Urothelium cell line (cell line): ENCODE measurements around the gene CTAG1A.
"Not testable (repeated sequence)": the region's sequence is repeated elsewhere in the genome, so short reads cannot be mapped to it uniquely, and the experiment has no call there.

Source experiments
- DNase-seq: peaks from one replicate; pipeline ENCODE4 v3.0.0; 2011; ENCODE audit warnings: low spot score, mixed read lengths
- FAIRE-seq: peaks from 2 replicates; lab custom pipeline; 2011; peaks lifted over from hg19 to GRCh38; lab: Jason Lieb, UNC

The CTAG1A gene

GRCh38 chrX:154570361-154570760, 14.6 kb upstream of the CTAG1A start:
- DNase-seq, FAIRE-seq: not testable (repeated sequence)

- FAIRE-seq, DNase-seq: not testable (repeated sequence)
Measured at GRCh38 chrX:154573061-154573460, 11.9 kb upstream of the CTAG1A start.

DNA sequence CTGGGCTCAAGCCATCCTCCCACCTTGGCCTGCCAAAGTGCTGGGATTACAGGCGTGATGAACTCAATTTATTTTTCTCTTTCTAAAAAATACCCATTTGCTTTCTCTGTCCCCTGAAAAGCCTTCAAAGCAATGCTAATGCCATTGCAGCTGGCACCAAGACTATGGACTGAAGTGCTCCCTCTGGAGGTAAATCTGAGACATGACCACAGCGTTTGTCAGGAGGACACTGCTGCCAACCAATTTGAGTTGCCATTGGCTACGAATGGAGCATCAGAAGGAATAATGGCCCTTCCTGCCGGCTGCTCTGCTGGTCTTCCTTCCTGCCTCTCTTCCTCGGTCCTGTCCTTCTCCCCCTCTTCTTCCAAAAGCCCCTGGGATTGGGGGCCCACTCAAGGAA, 9.9 kb upstream of the CTAG1A start:
- FAIRE-seq, DNase-seq: not testable (repeated sequence)

DNA sequence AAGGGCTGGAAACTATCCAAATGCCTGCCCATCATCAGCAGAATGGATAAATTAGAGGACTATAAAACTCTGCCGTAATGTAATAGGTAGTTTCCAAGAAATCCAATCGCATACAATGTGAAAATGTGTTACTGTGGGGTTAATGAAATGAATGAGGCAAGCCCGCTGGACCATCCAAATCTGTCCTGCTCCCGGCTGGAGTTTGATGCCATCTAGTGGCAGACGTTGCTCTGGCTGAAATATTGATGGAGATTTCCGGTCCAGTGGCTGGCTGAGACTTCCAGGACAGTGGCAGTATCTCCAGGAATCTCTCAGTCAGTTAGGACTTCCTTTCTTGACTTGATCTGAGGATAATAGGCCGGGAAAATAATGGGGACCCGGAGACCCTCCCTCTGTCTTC, 1.9 kb upstream of the CTAG1A start:
- not testable (repeated sequence) for FAIRE-seq, DNase-seq

GRCh38 chrX:154590415-154590814, 5.5 kb downstream of the CTAG1A start:
- not testable (repeated sequence) for FAIRE-seq, DNase-seq

GRCh38 chrX:154592505-154592904, 7.6 kb downstream of the CTAG1A start:
- DNase-seq, result no peak
- no peak for FAIRE-seq

DNA sequence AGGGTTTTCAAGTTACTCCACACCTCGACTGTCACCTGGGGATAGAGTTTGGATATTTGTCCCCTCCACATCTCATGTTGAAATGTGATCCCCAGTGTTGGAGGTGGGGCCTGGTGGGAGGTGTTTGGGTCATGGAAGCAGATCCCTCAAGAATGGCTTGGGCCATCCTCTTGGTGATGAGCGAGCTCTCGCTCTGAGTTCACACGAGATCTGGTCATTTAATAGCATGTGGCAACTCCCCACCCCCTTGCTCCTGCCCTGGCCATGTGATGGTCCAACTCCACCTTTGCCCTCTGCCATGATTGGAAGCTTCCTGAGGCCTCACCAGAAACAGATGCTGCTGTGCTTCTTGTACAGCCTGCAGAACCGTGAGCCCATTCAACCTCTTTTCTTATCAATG, 8.3 kb downstream of the CTAG1A start:
- DNase-seq (no peak), FAIRE-seq (no peak)

DNA sequence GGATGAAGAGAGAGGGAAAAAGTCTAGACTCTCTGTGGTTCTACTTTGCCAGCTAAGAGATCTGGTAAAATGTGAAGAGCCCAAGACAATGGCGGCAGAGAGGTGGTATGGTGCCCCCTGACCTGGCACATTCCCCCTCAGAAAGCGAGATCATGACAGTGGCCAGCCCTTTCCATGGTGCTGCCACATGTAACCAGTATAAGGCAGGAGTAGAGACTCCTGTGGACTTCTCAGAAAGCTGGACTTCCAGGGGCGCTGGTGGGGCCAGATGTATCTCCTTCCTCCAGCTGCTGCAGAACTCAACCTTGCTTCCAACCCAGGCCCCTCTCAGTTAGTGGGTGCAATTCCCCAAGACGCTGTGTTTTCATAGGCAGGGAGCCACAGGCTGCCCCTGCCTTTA, 9.6 kb downstream of the CTAG1A start:
- DNase-seq (no peak), FAIRE-seq (no peak)

GRCh38 chrX:154595559-154596249, 10.8 kb downstream of the CTAG1A start:
- FAIRE-seq, result no peak
- peak; percentile 3 for DNase-seq

DNA sequence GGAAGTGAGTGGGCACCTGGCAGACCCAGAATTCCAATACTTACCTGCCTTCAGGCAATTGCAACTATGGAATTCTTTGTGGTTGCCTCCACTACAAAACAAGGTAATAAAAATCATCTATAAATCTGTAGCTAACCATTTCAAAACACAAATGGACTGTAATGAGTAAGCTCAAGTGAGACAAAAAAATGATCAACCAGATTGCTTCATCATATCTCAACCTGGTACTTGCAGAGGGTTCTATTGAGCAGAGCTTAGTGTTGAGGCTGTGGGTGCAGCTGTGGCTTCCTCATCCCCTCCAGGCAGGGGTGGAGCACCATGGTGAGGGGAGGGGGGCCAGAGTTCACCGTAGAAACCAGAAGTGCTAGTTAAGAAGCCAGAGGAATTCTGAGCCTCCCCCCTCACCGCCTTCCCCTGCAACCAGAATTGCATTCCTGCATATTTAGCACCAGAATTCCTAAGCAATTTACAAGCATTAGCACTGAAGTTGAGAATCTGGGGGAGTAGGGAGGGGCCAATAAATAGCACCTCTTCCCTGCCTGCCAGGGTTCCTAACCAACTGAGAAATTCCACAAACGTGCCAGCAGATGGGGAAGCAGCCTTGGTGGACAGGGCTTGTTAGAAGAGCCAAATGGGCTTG, 11.5 kb downstream of the CTAG1A start:
- DNase-seq (peak; percentile 83), FAIRE-seq (no peak)

- DNase-seq (no peak), FAIRE-seq (no peak)
Measured at GRCh38 chrX:154597221-154597620, 12.3 kb downstream of the CTAG1A start.

- DNase-seq (peak; percentile 0), FAIRE-seq (no peak)
Measured at GRCh38 chrX:154598656-154599055, 13.7 kb downstream of the CTAG1A start.

DNA sequence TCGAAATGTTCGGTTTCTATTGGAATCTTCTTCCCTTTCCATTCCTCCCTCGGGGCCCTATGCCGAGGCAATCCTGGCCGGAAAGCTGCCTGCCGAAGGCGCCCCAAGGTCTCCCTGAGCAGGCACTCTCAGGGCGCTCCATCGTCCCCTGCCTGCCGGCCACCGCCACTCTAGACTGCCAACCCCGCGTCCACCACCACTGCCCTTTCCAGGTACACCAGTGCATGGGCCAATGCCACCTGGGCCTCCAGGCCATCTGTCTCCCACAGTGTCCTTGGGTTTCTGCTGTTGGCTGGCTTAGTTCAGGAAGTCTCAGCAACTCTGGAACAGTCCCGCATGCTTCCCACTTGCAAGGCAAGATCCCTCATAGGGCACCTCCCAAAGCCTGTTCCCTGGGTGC, 14.6 kb downstream of the CTAG1A start:
- peak; percentile 0 for DNase-seq
- no peak for FAIRE-seq

GRCh38 chrX:154600759-154601374, 15.9 kb downstream of the CTAG1A start:
- DNase-seq (peak; percentile 59), FAIRE-seq (no peak)

DNA sequence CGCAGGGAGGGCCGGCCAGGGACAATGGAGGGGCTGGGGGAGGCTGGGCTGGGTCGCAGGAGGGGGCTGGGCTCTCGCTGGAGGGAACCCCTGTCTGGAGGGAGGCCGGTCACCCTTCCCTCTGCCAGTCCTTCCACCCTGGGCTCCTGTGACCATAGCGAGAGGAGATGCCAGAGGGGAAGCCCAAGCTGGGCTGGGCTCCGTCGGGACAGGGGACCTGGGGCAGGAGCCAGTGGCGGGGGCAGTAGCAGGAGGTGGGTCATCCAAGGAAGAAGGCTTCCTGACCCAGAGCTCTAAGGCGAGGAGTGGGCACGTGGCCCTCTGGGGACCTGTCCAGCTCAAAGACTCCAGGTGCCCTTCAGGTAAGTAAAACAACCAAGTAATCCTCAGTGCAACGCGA, 17.3 kb downstream of the CTAG1A start:
- no peak for DNase-seq
- no peak for FAIRE-seq

DNA sequence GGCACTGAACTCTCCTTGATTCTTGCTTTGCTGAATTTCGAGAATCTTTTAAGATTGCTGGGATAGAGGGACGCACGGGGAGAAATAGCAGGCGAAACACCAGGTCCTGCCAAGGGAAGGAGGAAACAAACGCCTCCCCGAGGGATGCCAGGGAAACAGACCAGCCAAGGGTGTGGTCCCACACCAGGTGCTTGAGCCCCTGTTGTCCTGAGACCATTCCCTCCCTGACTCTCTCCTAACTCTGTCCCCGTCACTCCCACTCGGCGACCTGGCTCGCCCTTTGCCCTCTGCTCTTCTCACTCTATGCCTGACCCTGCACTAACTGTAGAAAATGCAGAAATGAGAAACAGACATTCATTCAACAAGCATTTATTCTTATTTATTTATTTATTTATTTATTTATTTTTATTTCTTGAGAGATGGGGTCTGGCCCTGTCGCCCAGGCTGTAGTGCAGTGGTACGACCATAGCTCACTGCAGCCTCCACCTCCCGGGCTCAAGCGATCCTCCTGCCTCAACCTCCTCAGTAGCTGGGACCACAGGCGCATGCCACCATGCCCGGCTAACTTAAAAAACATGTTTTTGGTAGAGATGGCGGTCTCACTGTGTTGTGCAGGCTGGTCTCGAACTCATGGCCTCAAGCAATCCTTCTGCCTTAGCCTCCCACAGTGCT, 18.0 kb downstream of the CTAG1A start:
- peak; percentile 0 for DNase-seq
- no peak for FAIRE-seq

- peak; percentile 27 for FAIRE-seq
- peak; percentile 74 for DNase-seq
Measured at GRCh38 chrX:154603438-154604430, 18.8 kb downstream of the CTAG1A start.

DNA sequence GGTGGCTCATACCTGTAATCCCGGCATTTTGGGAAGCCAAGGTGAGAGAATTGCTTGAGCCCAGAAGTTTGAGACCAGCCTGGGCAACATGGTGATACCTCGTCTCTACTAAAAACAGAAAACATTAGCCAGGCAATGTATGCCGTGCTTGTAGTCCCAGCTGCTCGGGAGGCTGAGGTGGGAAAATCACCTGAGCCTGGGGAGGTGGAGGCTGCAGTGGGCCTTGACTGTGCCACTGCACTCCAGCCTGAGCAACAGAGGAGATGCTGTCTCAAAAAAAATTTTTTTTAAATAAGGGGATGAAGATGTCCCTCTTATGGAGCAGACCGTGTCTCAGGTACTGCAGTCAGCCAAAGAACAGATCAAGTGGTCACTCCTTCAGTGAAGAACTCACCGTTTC, 20.6 kb downstream of the CTAG1A start:
- DNase-seq (no peak), FAIRE-seq (no peak)

- peak; percentile 0 for DNase-seq
- no peak for FAIRE-seq
Measured at GRCh38 chrX:154607370-154607769, 22.4 kb downstream of the CTAG1A start.

DNA sequence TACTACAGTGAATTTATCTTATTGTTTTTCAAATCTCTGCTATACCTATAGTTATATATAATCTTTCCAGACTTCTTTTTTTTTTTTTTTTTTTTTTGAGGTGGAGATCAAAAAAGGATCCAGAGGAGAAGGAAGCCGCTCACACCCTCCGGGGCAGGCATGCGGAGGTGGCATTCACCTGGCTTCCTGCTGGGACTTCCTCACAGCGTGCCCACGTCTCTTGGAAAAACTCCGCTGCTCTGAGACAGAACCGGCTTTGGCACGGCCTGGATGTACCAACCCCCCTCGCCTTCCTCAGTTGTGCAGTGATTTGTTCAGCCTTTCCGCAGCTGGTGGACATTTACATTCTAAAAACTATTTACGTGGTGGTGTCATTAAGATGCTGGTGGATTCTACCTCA, 23.0 kb downstream of the CTAG1A start:
- not testable (repeated sequence) for DNase-seq, FAIRE-seq
